ENCODE results near the gene AGBL1. TPM values are rescaled to one million over a fixed set of nuclear protein-coding genes. Genes with fewer than 3 reads are reported as not detected.

Gene AGBL1
- total and polyA plus RNA-seq, 2 donors: under 0.01 to 0.02 TPM

DNA sequence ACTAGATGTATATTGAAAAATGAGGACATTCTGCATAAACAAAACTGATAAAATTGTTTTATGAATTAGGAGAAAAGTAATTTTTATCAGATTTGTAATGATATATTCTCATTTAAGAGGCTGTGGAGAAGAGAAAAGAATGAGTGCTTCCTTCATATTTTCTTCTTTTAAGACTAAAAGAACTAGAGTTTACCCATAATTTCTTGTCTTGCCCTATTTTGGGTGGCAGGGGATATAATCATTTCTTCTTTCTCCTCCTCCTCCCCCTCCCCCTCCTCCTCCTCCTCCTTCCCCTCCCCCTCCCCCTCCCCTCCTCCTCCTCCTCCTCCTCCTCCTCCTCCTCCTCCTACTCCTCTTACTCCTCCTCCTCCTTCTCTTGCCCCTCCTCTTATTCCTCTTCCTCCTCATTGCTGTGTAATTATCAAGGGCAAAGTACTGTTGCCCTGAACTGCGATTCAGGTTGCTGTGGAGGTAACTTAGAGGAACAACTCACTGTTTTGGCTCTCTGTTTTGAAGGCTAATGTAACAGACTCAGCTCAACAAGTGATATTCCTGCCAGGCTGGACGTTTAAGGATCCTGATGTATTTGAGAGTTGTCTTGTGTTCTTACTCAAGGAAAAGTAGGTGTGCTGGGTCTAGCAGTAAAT lies 555.4 kb downstream of the AGBL1 start:
- Histone ChIP-seq H3K27ac (ENCODE audit: low read depth in 1 of 2, low read length in 1 of 2) (no peak overlapping the region), H3K36me3 (ENCODE audit: control insufficient read depth in 2 of 2, insufficient read depth in 2 of 2, low read length in 1 of 2) (no peaks in the 10 kb centered on the region), H3K4me3 (ENCODE audit: low read length in 2 of 2) (no peak overlapping the region), H3K27me3 (ENCODE audit: control insufficient read depth in 2 of 2, insufficient read depth in 1 of 2, low read length in 1 of 2) (no peaks in the 10 kb centered on the region), H3K4me1 (ENCODE audit: control insufficient read depth in 2 of 2, insufficient read depth in 2 of 2, low read length in 2 of 2) (no peaks in the 10 kb centered on the region), H3K9me3 (ENCODE audit: control insufficient read depth in 2 of 2, insufficient read depth in 1 of 2, low read length in 1 of 2) (no peaks in the 10 kb centered on the region)
- no peak for DNase-seq (ENCODE audit: low read depth in 6 of 9, low spot score in 9 of 9)
- WGBS: 65% methylated on average over 2 of the region's 2 CpGs

- WGBS: 94% methylated on average over 3 of the region's 3 CpGs
- Histone ChIP-seq H3K36me3 (ENCODE audit: control insufficient read depth in 2 of 2, insufficient read depth in 2 of 2, low read length in 1 of 2) (no peaks in the 10 kb centered on the region), H3K27ac (ENCODE audit: low read depth in 1 of 2, low read length in 1 of 2) (no peak overlapping the region), H3K9me3 (ENCODE audit: control insufficient read depth in 2 of 2, insufficient read depth in 1 of 2, low read length in 1 of 2) (no peaks in the 10 kb centered on the region), H3K4me3 (ENCODE audit: low read length in 2 of 2) (no peak overlapping the region), H3K27me3 (ENCODE audit: control insufficient read depth in 2 of 2, insufficient read depth in 1 of 2, low read length in 1 of 2) (no peaks in the 10 kb centered on the region), H3K4me1 (ENCODE audit: control insufficient read depth in 2 of 2, insufficient read depth in 2 of 2, low read length in 2 of 2) (no peaks in the 10 kb centered on the region)
- no peak for DNase-seq (ENCODE audit: low read depth in 6 of 9, low spot score in 9 of 9)
Observed at GRCh38 chr15:86644339-86644738, 564.7 kb downstream of the AGBL1 start.

DNA sequence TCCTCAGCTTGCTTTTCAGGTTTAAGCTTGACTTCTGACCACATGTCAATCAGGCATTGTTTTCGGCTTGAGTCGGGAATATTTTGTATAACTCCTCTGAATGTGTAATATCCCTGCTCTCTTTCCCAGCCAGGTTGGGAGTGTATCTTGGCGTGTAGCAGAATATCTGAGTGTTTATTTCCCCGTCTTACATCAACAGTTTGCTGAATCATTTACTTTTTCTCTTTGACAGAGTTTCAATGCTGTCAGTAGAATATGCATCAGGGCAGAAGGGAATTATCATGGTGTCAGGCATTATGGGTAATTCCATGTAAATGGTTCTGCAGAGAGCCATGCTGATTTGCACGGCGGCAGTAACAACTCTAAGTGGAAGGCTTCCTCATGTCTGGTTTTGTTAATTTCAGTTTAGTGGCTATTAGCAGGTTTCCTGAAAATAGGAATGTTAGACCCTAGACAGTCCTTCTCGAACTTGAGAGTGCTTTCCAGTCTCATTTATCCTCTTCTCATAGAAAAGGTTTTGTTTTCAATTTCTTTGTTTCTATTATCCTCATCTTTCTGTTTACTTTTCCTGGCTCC lies 566.3 kb downstream of the AGBL1 start:
- Histone ChIP-seq H3K36me3 (ENCODE audit: control insufficient read depth in 2 of 2, insufficient read depth in 2 of 2, low read length in 1 of 2) (no peaks in the 10 kb centered on the region), H3K27ac (ENCODE audit: low read depth in 1 of 2, low read length in 1 of 2) (no peak overlapping the region), H3K4me3 (ENCODE audit: low read length in 2 of 2) (no peak overlapping the region), H3K4me1 (ENCODE audit: control insufficient read depth in 2 of 2, insufficient read depth in 2 of 2, low read length in 2 of 2) (no peaks in the 10 kb centered on the region), H3K9me3 (ENCODE audit: control insufficient read depth in 2 of 2, insufficient read depth in 1 of 2, low read length in 1 of 2) (no peaks in the 10 kb centered on the region), H3K27me3 (ENCODE audit: control insufficient read depth in 2 of 2, insufficient read depth in 1 of 2, low read length in 1 of 2) (no peaks in the 10 kb centered on the region)
- WGBS: 85% methylated on average over 7 of the region's 7 CpGs
- no peak for DNase-seq (ENCODE audit: low read depth in 6 of 9, low spot score in 9 of 9)

- H3K27ac ChIP-seq (ENCODE audit: low read depth in 1 of 2, low read length in 1 of 2): no peak overlapping the region
- 84% methylated on average over 2 of the region's 2 CpGs for WGBS
- no peaks in the 10 kb centered on the region for H3K4me1 ChIP-seq (ENCODE audit: control insufficient read depth in 2 of 2, insufficient read depth in 2 of 2, low read length in 2 of 2)
- no peaks in the 10 kb centered on the region for H3K36me3 ChIP-seq (ENCODE audit: control insufficient read depth in 2 of 2, insufficient read depth in 2 of 2, low read length in 1 of 2)
- DNase-seq (ENCODE audit: low read depth in 6 of 9, low spot score in 9 of 9): no peak
- H3K4me3 ChIP-seq (ENCODE audit: low read length in 2 of 2): no peak overlapping the region
- no peaks in the 10 kb centered on the region for H3K9me3 ChIP-seq (ENCODE audit: control insufficient read depth in 2 of 2, insufficient read depth in 1 of 2, low read length in 1 of 2)
- no peaks in the 10 kb centered on the region for H3K27me3 ChIP-seq (ENCODE audit: control insufficient read depth in 2 of 2, insufficient read depth in 1 of 2, low read length in 1 of 2)
Observed at GRCh38 chr15:86647810-86648440, 568.3 kb downstream of the AGBL1 start.

GRCh38 chr15:86649277-86649676 lies 569.6 kb downstream of the AGBL1 start:
- H3K27me3 ChIP-seq (ENCODE audit: control insufficient read depth in 2 of 2, insufficient read depth in 1 of 2, low read length in 1 of 2): no peaks in the 10 kb centered on the region
- H3K9me3 ChIP-seq (ENCODE audit: control insufficient read depth in 2 of 2, insufficient read depth in 1 of 2, low read length in 1 of 2): no peaks in the 10 kb centered on the region
- DNase-seq (ENCODE audit: low read depth in 6 of 9, low spot score in 9 of 9): no peak
- no peaks in the 10 kb centered on the region for H3K4me1 ChIP-seq (ENCODE audit: control insufficient read depth in 2 of 2, insufficient read depth in 2 of 2, low read length in 2 of 2)
- H3K27ac ChIP-seq (ENCODE audit: low read depth in 1 of 2, low read length in 1 of 2): no peak overlapping the region
- H3K36me3 ChIP-seq (ENCODE audit: control insufficient read depth in 2 of 2, insufficient read depth in 2 of 2, low read length in 1 of 2): no peaks in the 10 kb centered on the region
- no peak overlapping the region for H3K4me3 ChIP-seq (ENCODE audit: low read length in 2 of 2)

DNA sequence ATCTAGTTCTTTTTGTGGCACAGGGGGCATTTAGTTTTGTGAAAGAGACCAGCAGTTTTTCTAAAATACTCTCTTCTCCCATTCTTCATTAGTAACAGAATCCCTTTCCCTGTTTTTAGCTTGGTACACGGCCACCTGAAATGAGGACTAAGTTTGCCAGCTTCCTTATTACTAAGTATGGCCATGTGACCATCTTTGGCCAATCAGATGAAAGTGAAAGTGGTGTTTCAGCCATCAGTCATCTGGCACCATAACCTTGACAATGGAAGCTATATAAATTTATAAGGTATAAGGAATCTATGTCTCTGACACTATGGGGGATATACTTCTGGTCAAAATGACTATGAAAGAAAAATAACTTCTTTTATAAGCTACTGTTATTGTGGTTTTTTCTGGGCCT lies 570.4 kb downstream of the AGBL1 start:
- no peak for DNase-seq (ENCODE audit: low read depth in 6 of 9, low spot score in 9 of 9)
- no peaks in the 10 kb centered on the region for H3K27me3 ChIP-seq (ENCODE audit: control insufficient read depth in 2 of 2, insufficient read depth in 1 of 2, low read length in 1 of 2)
- no peaks in the 10 kb centered on the region for H3K36me3 ChIP-seq (ENCODE audit: control insufficient read depth in 2 of 2, insufficient read depth in 2 of 2, low read length in 1 of 2)
- 75% methylated on average over 1 of the region's 1 CpG for WGBS
- no peaks in the 10 kb centered on the region for H3K4me1 ChIP-seq (ENCODE audit: control insufficient read depth in 2 of 2, insufficient read depth in 2 of 2, low read length in 2 of 2)
- no peak overlapping the region for H3K4me3 ChIP-seq (ENCODE audit: low read length in 2 of 2)
- no peak overlapping the region for H3K27ac ChIP-seq (ENCODE audit: low read depth in 1 of 2, low read length in 1 of 2)
- H3K9me3 ChIP-seq (ENCODE audit: control insufficient read depth in 2 of 2, insufficient read depth in 1 of 2, low read length in 1 of 2): no peaks in the 10 kb centered on the region

DNA sequence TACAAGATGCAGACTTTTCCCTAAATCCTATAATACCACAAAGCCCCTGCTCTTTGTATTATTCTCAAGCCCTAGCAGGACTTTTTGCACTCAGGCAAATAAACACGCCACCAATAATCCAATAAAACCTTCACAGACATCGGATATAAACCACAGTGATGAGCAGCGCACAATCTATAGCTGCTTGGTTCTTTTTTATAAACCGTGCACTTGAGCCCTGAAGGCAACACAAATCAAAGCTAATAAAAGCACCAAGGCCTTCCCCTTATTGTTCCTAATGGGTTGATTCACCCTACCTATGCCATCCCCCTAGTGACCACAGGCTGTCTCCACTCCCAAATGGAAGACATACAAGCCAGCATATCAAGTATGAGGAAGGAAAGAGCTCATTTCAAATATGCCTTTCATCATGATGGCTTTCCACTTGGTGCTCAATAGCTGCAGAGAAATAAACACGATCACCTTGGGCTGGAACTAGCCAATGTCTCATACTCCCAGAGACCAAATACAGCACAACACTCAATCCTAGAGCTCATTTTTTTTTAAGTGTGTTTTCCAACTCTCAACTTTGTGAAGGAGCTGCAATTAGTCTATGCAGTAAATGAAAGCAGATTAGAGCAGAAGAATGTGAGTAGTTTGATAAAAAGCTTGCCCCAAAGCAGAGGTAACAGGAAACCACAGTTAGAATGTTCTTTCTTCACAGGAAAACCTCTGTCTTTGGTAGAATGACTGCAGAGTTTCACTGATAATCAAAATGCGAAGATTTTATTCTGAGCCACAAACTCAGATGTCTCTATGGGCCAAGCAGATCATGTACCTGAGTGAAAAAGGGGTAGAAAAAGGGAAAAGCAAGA lies 573.9 kb downstream of the AGBL1 start:
- no peaks in the 10 kb centered on the region for H3K36me3 ChIP-seq (ENCODE audit: control insufficient read depth in 2 of 2, insufficient read depth in 2 of 2, low read length in 1 of 2)
- H3K27ac ChIP-seq (ENCODE audit: low read depth in 1 of 2, low read length in 1 of 2): no peak overlapping the region
- WGBS: 76% methylated on average over 6 of the region's 6 CpGs

GRCh38 chr15:86654501-86654900 lies 574.8 kb downstream of the AGBL1 start:
- no peaks in the 10 kb centered on the region for H3K27me3 ChIP-seq (ENCODE audit: control insufficient read depth in 2 of 2, insufficient read depth in 1 of 2, low read length in 1 of 2)
- H3K27ac ChIP-seq (ENCODE audit: low read depth in 1 of 2, low read length in 1 of 2): no peak overlapping the region
- no peak overlapping the region for H3K4me3 ChIP-seq (ENCODE audit: low read length in 2 of 2)
- no peaks in the 10 kb centered on the region for H3K9me3 ChIP-seq (ENCODE audit: control insufficient read depth in 2 of 2, insufficient read depth in 1 of 2, low read length in 1 of 2)
- WGBS: 66% methylated on average over 3 of the region's 3 CpGs
- no peaks in the 10 kb centered on the region for H3K36me3 ChIP-seq (ENCODE audit: control insufficient read depth in 2 of 2, insufficient read depth in 2 of 2, low read length in 1 of 2)
- H3K4me1 ChIP-seq (ENCODE audit: control insufficient read depth in 2 of 2, insufficient read depth in 2 of 2, low read length in 2 of 2): no peaks in the 10 kb centered on the region
- DNase-seq (ENCODE audit: low read depth in 6 of 9, low spot score in 9 of 9): no peak

More for the DNA sequence above, 573.9 kb downstream of the AGBL1 start:
- no peak for DNase-seq (ENCODE audit: low read depth in 6 of 9, low spot score in 9 of 9)
- H3K4me1 ChIP-seq (ENCODE audit: control insufficient read depth in 2 of 2, insufficient read depth in 2 of 2, low read length in 2 of 2): no peaks in the 10 kb centered on the region
- H3K4me3 ChIP-seq (ENCODE audit: low read length in 2 of 2): no peak overlapping the region
- no peaks in the 10 kb centered on the region for H3K9me3 ChIP-seq (ENCODE audit: control insufficient read depth in 2 of 2, insufficient read depth in 1 of 2, low read length in 1 of 2)
- H3K27me3 ChIP-seq (ENCODE audit: control insufficient read depth in 2 of 2, insufficient read depth in 1 of 2, low read length in 1 of 2): no peaks in the 10 kb centered on the region

- Histone ChIP-seq H3K9me3 (ENCODE audit: control insufficient read depth in 2 of 2, insufficient read depth in 1 of 2, low read length in 1 of 2) (no peaks in the 10 kb centered on the region), H3K4me1 (ENCODE audit: control insufficient read depth in 2 of 2, insufficient read depth in 2 of 2, low read length in 2 of 2) (no peaks in the 10 kb centered on the region), H3K27ac (ENCODE audit: low read depth in 1 of 2, low read length in 1 of 2) (no peak overlapping the region), H3K27me3 (ENCODE audit: control insufficient read depth in 2 of 2, insufficient read depth in 1 of 2, low read length in 1 of 2) (no peaks in the 10 kb centered on the region), H3K36me3 (ENCODE audit: control insufficient read depth in 2 of 2, insufficient read depth in 2 of 2, low read length in 1 of 2) (no peaks in the 10 kb centered on the region), H3K4me3 (ENCODE audit: low read length in 2 of 2) (no peak overlapping the region)
- no peak for DNase-seq (ENCODE audit: low read depth in 6 of 9, low spot score in 9 of 9)
- 86% methylated on average over 2 of the region's 2 CpGs for WGBS
Observed at GRCh38 chr15:86657305-86657704, 577.6 kb downstream of the AGBL1 start.
